ENCODE results near the gene BCL2L12. TPM values are rescaled to one million over a fixed set of nuclear protein-coding genes. Genes with fewer than 3 reads are reported as not detected.

Gene BCL2L12
- total RNA-seq, 1 donor from 2014 or later = 17.0 TPM

DNA sequence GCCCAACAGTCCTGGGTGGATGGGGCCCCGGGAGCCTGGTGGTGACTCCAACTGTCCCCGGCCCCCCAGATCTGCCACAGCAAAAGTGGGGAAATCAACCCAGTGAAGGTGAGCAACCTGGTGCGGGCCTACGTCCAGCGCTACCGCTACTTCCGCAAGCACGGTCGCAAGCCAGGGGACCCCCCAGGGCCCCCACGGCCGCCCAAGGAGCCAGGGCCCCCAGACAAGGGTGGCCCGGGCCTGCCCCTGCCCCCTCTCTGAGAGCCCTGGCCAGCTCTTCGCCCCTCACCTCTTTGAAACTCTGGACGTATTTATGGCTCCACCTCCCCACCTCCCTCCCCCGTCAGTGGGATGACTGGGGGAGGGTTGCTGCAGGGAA is 7.6 kb upstream of the BCL2L12 start:
- intact Hi-C loops (cut with DNase I) = no loop called here
- H3K27ac ChIP-seq = no peak overlapping the region
- TF ChIP-seq, protein P1, sequence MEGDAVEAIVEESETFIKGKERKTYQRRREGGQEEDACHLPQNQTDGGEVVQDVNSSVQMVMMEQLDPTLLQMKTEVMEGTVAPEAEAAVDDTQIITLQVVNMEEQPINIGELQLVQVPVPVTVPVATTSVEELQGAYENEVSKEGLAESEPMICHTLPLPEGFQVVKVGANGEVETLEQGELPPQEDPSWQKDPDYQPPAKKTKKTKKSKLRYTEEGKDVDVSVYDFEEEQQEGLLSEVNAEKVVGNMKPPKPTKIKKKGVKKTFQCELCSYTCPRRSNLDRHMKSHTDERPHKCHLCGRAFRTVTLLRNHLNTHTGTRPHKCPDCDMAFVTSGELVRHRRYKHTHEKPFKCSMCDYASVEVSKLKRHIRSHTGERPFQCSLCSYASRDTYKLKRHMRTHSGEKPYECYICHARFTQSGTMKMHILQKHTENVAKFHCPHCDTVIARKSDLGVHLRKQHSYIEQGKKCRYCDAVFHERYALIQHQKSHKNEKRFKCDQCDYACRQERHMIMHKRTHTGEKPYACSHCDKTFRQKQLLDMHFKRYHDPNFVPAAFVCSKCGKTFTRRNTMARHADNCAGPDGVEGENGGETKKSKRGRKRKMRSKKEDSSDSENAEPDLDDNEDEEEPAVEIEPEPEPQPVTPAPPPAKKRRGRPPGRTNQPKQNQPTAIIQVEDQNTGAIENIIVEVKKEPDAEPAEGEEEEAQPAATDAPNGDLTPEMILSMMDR (IDR thresholded peaks at IDR 0.05) = no peak
- H3K36me3 ChIP-seq = peaks cover 100% of the 10 kb centered on the region
- DNase-seq (no peak), ATAC-seq (no peak)
- no peaks in the 10 kb centered on the region for H3K9me3 ChIP-seq
- no peak overlapping the region for H3K4me3 ChIP-seq
- peaks cover 2% of the 10 kb centered on the region for H3K4me1 ChIP-seq
- no peaks in the 10 kb centered on the region for H3K27me3 ChIP-seq (ENCODE audit: low read depth)

- ATAC-seq = no peak
- Histone ChIP-seq H3K4me1 (peaks cover 8% of the 10 kb centered on the region), H3K27ac (no peak overlapping the region), H3K4me3 (no peak overlapping the region), H3K27me3 (ENCODE audit: low read depth) (no peaks in the 10 kb centered on the region), H3K9me3 (no peaks in the 10 kb centered on the region), H3K36me3 (peaks cover 94% of the 10 kb centered on the region)
- intact Hi-C loops (cut with DNase I) = no loop called here
- TF ChIP-seq, protein P1 (IDR thresholded peaks at IDR 0.05) = no peak
- DNase-seq = no peak
These were observed 6.9 kb upstream of the BCL2L12 start for GRCh38 chr19:49658566-49659442.

DNA sequence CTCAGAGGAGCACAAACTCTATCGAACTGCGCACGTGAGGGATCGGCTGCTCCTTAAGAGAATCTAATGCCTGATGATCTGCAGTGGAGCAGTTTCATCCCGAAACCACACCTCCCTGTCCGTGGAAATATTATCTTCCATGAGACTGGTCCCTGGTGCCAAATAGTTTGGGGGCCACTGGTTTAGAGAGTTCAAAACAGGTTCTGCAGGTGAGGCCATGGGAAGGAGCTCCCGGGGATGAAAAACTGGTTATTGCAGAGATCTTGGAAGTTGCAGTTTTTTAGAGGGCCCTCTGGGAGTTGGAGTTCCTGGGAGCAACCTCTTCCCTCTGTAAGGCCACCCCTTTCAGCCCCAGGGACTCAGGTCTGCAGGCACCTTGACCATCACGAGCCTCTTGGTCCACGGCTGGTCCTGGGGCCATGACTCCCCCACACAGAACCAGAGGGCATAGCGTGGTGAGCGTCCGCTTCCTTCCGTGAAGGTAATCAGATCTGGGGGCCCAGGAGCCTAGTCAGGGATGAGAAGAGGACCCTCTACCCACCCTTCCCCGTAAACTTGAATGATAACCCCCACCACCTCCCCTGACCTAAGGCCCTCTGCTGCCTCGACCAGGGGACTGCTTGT is 5.3 kb upstream of the BCL2L12 start:
- peaks cover 78% of the 10 kb centered on the region for H3K36me3 ChIP-seq

DNA sequence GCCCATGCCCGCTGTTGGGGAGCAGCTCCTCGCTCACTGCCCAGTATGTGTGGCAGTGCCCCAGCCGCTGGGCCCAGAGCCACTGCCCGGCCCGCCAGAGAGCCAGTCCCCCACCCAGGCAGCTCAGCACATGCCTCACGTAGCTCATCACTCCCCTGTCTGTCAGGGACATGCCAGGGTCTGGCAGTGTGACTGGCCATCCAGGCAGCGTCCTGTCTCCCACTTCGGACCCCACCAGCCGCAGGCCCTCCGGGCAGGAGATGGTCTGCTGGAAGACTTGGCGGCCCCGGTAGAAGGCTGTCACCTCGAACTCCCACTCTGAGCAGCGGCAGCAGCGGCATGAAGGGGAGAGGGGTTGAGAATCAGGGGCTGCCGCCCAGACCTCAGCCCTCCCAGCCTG is 3.7 kb upstream of the BCL2L12 start:
- TF ChIP-seq, protein P1 (IDR thresholded peaks at IDR 0.05) = no peak
- no peak for ATAC-seq
- H3K4me3 ChIP-seq = no peak overlapping the region
- no peaks in the 10 kb centered on the region for H3K27me3 ChIP-seq (ENCODE audit: low read depth)
- no peak overlapping the region for H3K27ac ChIP-seq
- H3K36me3 ChIP-seq = peaks cover 62% of the 10 kb centered on the region
- H3K4me1 ChIP-seq = peaks cover 23% of the 10 kb centered on the region
- no peaks in the 10 kb centered on the region for H3K9me3 ChIP-seq
- intact Hi-C loops (cut with DNase I) = no loop called here
- DNase-seq = no peak

More for the DNA sequence above, 5.3 kb upstream of the BCL2L12 start:
- intact Hi-C loops (cut with DNase I) = no loop called here
- no peak for DNase-seq
- no peak for ATAC-seq
- TF ChIP-seq, protein P1 (IDR thresholded peaks at IDR 0.05) = no peak
- Histone ChIP-seq H3K27me3 (ENCODE audit: low read depth) (no peaks in the 10 kb centered on the region), H3K27ac (no peak overlapping the region), H3K9me3 (no peaks in the 10 kb centered on the region), H3K4me3 (no peak overlapping the region), H3K4me1 (peaks cover 12% of the 10 kb centered on the region)

GRCh38 chr19:49663224-49663623 is 2.5 kb upstream of the BCL2L12 start:
- Histone ChIP-seq H3K4me1 (peaks cover 23% of the 10 kb centered on the region), H3K4me3 (no peak overlapping the region), H3K9me3 (no peaks in the 10 kb centered on the region), H3K27ac (no peak overlapping the region), H3K27me3 (ENCODE audit: low read depth) (no peaks in the 10 kb centered on the region), H3K36me3 (peaks cover 50% of the 10 kb centered on the region)
- DNase-seq (no peak), ATAC-seq (no peak)
- TF ChIP-seq, protein P1 (IDR thresholded peaks at IDR 0.05) = no peak
- intact Hi-C loops (cut with DNase I) = no loop called here

Measured in lower lobe of right lung (tissue), 2 donors.